Measurements from ENCODE around the gene LPA. TPM values are rescaled to one million over a fixed set of nuclear protein-coding genes. Genes with fewer than 3 reads are reported as not detected.

Gene LPA
- total RNA-seq, 1 experiment from 2014 or later = 0.13 TPM

DNA sequence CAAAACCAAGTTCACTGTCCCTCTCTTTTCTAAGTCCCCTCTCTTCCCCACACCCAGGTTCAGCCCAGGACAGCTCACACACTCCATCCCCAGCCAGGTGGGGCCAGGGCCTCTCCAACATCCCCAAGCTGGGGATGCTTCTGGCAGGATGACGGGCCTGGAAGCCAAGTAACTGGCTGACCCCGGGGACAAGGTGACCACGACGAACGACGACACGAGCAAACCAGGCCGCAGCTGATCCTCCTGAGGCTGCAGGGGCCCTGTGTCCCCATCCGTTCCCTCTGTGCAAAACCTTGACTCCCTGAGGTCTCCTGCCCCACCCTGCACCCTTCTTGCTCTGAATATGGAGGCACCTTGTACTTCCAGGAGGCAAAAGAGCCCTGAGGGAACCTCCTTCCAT is 26.4 kb upstream of the LPA start:
- Histone ChIP-seq H3K27me3 (ENCODE audit: insufficient read depth, low read length) (no peaks in the 10 kb centered on the region), H3K18ac (ENCODE audit: insufficient read length, low read depth, low read length) (no peak overlapping the region), H3K9ac (ENCODE audit: extremely low read depth, insufficient read length, low read length) (no peak overlapping the region), H3K9me3 (ENCODE audit: control insufficient read depth, low read depth, low read length) (no peaks in the 10 kb centered on the region), H4K91ac (ENCODE audit: insufficient read length, low read depth, low read length) (no peak overlapping the region), H2AFZ (ENCODE audit: low read length) (no peak overlapping the region), H3K23ac (ENCODE audit: insufficient read length, low read depth, low read length) (no peak overlapping the region), H3K27ac (ENCODE audit: insufficient read length, low read depth, low read length) (no peak overlapping the region), H2BK120ac (ENCODE audit: low read depth, low read length, poor library complexity, severe bottlenecking) (no peak overlapping the region), H2AK5ac (ENCODE audit: insufficient read length, low read length) (no peak overlapping the region), H2BK15ac (ENCODE audit: low read depth, low read length) (no peak overlapping the region), H2BK12ac (ENCODE audit: insufficient read length, low read depth, low read length) (no peak overlapping the region), H4K5ac (ENCODE audit: insufficient read length, low read depth, low read length) (no peak overlapping the region), H3K23me2 (ENCODE audit: insufficient read length, low read depth, low read length, poor library complexity, severe bottlenecking) (no peaks in the 10 kb centered on the region), H2BK5ac (ENCODE audit: insufficient read length, low read length) (no peak overlapping the region), H3K56ac (ENCODE audit: insufficient read length, low read depth, low read length) (no peak overlapping the region), H3K79me2 (ENCODE audit: insufficient read depth, low read length) (no peaks in the 10 kb centered on the region), H3K4me2 (ENCODE audit: insufficient read depth, insufficient read length, low read length) (no peak overlapping the region), H3K4ac (ENCODE audit: low read depth, low read length) (no peak overlapping the region), H3K14ac (ENCODE audit: insufficient read depth, low read length) (no peak overlapping the region), H3K4me1 (ENCODE audit: insufficient read depth, low read length) (no peaks in the 10 kb centered on the region), H3T11ph (ENCODE audit: low read length) (no peak overlapping the region), H3K79me1 (ENCODE audit: insufficient read depth, low read depth, low read length, poor library complexity, severe bottlenecking) (no peaks in the 10 kb centered on the region), H4K20me1 (ENCODE audit: control insufficient read depth, insufficient read depth, insufficient read length) (no peaks in the 10 kb centered on the region), H2BK20ac (ENCODE audit: low read depth, low read length, poor library complexity, severe bottlenecking) (no peak overlapping the region), H4K8ac (replicated peaks; ENCODE audit: insufficient read length, low read depth, low read length) (no peak overlapping the region)
- Mint-ChIP-seq H3K36me3 (ENCODE audit: insufficient read depth in 1 of 3, low read depth in 3 of 3) (peaks cover 7 to 8% (median 8%) of the 10 kb centered on the region in 3 experiments; a peak in 5 of 7 replicates), H3K27ac (peak overlapping the region in 1 of 3 experiments; percentile 21; a peak in 1 of 7 replicates), H3K4me3 (no peak overlapping the region), H3K27me3 (ENCODE audit: low read depth) (peaks cover 12% of the 10 kb centered on the region), H3K9me3 (peaks cover 4 to 15% of the 10 kb centered on the region in 2 experiments), H3K4me1 (peaks cover 3 to 4% of the 10 kb centered on the region in 2 experiments; a peak in 1 of 4 replicates)
- no peak for DNase-seq
- TF ChIP-seq, protein P1, sequence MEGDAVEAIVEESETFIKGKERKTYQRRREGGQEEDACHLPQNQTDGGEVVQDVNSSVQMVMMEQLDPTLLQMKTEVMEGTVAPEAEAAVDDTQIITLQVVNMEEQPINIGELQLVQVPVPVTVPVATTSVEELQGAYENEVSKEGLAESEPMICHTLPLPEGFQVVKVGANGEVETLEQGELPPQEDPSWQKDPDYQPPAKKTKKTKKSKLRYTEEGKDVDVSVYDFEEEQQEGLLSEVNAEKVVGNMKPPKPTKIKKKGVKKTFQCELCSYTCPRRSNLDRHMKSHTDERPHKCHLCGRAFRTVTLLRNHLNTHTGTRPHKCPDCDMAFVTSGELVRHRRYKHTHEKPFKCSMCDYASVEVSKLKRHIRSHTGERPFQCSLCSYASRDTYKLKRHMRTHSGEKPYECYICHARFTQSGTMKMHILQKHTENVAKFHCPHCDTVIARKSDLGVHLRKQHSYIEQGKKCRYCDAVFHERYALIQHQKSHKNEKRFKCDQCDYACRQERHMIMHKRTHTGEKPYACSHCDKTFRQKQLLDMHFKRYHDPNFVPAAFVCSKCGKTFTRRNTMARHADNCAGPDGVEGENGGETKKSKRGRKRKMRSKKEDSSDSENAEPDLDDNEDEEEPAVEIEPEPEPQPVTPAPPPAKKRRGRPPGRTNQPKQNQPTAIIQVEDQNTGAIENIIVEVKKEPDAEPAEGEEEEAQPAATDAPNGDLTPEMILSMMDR (conservative IDR thresholded peaks at IDR 0.05) = no peak
- no CpG with 5 or more reads among the region's 9 CpGs for WGBS (ENCODE audit: extremely low coverage, insufficient read length, low lambda C conversion rate)

Data from H9 (cell line).